ENCODE data around the gene ARFGAP2.

Gene ARFGAP2

GRCh38 chr11:47184711-47185304 is 8.1 kb upstream of the ARFGAP2 start:
- CTCF ChIA-PET, result interaction anchor here (1.0 to 1.5 kb wide), 10 partner anchors 13 to 369 kb away, joined by 3 to 4 read pairs (median 3); partner anchors contain the start of gene DDB2
- DNase-seq (ENCODE audit: extremely low spot score), result no peak
- POLR2A ChIA-PET, result no interaction called here
- TF ChIP-seq, protein P1, sequence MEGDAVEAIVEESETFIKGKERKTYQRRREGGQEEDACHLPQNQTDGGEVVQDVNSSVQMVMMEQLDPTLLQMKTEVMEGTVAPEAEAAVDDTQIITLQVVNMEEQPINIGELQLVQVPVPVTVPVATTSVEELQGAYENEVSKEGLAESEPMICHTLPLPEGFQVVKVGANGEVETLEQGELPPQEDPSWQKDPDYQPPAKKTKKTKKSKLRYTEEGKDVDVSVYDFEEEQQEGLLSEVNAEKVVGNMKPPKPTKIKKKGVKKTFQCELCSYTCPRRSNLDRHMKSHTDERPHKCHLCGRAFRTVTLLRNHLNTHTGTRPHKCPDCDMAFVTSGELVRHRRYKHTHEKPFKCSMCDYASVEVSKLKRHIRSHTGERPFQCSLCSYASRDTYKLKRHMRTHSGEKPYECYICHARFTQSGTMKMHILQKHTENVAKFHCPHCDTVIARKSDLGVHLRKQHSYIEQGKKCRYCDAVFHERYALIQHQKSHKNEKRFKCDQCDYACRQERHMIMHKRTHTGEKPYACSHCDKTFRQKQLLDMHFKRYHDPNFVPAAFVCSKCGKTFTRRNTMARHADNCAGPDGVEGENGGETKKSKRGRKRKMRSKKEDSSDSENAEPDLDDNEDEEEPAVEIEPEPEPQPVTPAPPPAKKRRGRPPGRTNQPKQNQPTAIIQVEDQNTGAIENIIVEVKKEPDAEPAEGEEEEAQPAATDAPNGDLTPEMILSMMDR (IDR thresholded peaks at IDR 0.05; ENCODE audit: control extremely low read depth, extremely low read depth, low read depth, missing control alignments), result no peak

- TF ChIP-seq, protein P1 (IDR thresholded peaks at IDR 0.05; ENCODE audit: control extremely low read depth, extremely low read depth, low read depth, missing control alignments), result no peak
- DNase-seq (ENCODE audit: extremely low spot score), result no peak
- ChIA-PET POLR2A (no interaction called here), CTCF (interaction anchor here (1.0 to 1.1 kb wide), 3 partner anchors 27 to 76 kb away, joined by 3 read pairs; no protein-coding TSS in a partner anchor)
These were observed 7.3 kb upstream of the ARFGAP2 start for GRCh38 chr11:47183969-47184368.

DNA sequence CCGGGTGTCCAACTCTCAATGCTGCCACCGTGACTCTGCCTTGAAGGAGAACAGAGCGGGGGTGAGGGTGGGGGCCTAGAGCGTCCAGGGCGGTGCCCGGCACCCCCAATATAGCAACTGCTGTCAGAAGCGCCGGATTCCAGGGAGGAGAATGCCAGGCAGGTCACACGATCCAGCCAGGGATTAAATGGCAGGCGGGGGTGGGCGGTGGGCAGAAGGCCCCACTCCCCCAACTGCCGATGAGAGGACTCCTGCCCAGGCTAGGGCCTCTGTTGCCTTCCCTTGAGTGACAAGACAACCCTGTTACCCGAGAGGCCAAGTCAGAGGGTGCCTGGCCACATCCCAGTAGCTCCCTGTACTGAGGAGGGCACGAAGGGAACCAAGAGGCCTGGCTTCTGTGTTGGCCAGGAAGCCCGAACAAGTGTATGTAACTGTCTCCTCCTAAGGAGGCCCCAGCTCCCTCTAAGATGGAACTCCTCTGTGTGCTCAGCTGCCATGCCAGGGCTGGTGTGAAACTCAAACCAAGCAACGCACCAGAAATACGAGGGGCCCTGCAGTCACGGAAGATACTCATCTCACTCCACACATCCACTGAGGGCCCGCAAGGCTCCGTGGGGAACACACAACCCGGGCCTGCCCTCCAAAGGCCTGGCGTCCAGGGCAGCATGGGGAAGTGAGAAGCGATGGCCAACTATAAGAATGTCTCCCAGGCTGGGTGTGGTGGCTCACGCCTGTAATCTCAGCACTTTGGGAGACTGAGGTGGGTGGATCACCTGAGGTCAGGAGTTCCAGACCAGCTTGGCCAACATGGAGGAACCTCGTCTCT is 6.6 kb upstream of the ARFGAP2 start:
- TF ChIP-seq, protein P1 (IDR thresholded peaks at IDR 0.05; ENCODE audit: control extremely low read depth, extremely low read depth, low read depth, missing control alignments), result no peak
- DNase-seq (ENCODE audit: extremely low spot score), result no peak
- CTCF ChIA-PET, result interaction anchor here (1.1 to 6.7 kb wide), 3 partner anchors 27 to 229 kb away, joined by 3 to 66 read pairs (median 3); partner anchors contain the start of gene NR1H3
- POLR2A ChIA-PET, result no interaction called here

GRCh38 chr11:47182380-47182779 is 5.7 kb upstream of the ARFGAP2 start:
- ChIA-PET CTCF (interaction anchor here (1.2 to 6.7 kb wide), 4 partner anchors 29 to 230 kb away, joined by 3 to 66 read pairs (median 3); partner anchors contain the start of gene NR1H3), POLR2A (interaction anchor here (0.7 kb wide), 1 partner anchor 12 kb away, joined by 8 read pairs; no protein-coding TSS in a partner anchor)
- TF ChIP-seq, protein P1 (IDR thresholded peaks at IDR 0.05; ENCODE audit: control extremely low read depth, extremely low read depth, low read depth, missing control alignments), result no peak
- DNase-seq (ENCODE audit: extremely low spot score), result no peak

GRCh38 chr11:47181271-47181670 is 4.6 kb upstream of the ARFGAP2 start:
- CTCF ChIA-PET, result interaction anchor here (1.1 to 6.7 kb wide), 6 partner anchors 28 to 236 kb away, joined by 3 to 66 read pairs (median 4); partner anchors contain the start of gene NR1H3
- DNase-seq (ENCODE audit: extremely low spot score), result no peak
- TF ChIP-seq, protein P1 (IDR thresholded peaks at IDR 0.05; ENCODE audit: control extremely low read depth, extremely low read depth, low read depth, missing control alignments), result no peak
- POLR2A ChIA-PET, result no interaction called here

GRCh38 chr11:47180006-47180787 is 3.5 kb upstream of the ARFGAP2 start:
- POLR2A ChIA-PET, result no interaction called here
- TF ChIP-seq, protein P1 (IDR thresholded peaks at IDR 0.05; ENCODE audit: control extremely low read depth, extremely low read depth, low read depth, missing control alignments), result no peak
- CTCF ChIA-PET, result interaction anchor here (0.7 to 6.7 kb wide), 12 partner anchors 8 to 232 kb away, joined by 3 to 66 read pairs (median 4); partner anchors contain the start of gene NR1H3
- no peak for DNase-seq (ENCODE audit: extremely low spot score)
